IMR-90 (cell line): ENCODE results near the gene HSPB9. TPM values are rescaled to one million over a fixed set of nuclear protein-coding genes. Genes with fewer than 3 reads are reported as not detected.
A peak's percentile ranks its signal among the peaks of the same experiment; 100 is the strongest.

ENCODE experiments used
- ATAC-seq: fragments of 200-7000 bp; cut with Tn5 transposase; 2 replicates; pipeline ENCODE4 v1.9.1; 2020; ENCODE audit warnings: low read depth, mild to moderate bottlenecking, moderate library complexity
- BruUV-seq: library from RNA; stranded (reverse); fragments of 400-500 nt; replicated peaks from 2 replicates; lab custom pipeline; 2021; lab: Mats Ljungman, UMichigan
- CTCF ChIA-PET: fragments of 300-600 bp; formaldehyde crosslinking; extraction: SDS; loops from one replicate; lab custom pipeline; 2021; ENCODE audit warnings: antibody characterized with exemption; lab: Yijun Ruan, JAX
- POLR2A ChIA-PET: fragments of 300-600 bp; sonication (Branson Sonifier 250); formaldehyde crosslinking; loops from one replicate; lab custom pipeline; 2022; ENCODE audit warnings: antibody characterized with exemption; ENCODE audit not compliant: unreplicated experiment; lab: Charles Lee
- DNase-seq: peaks from one replicate; pipeline ENCODE4 v3.0.0; 2013
- H2AFZ ChIP-seq: replicated peaks from 2 replicates; pipeline ENCODE3; 2013; ENCODE audit warnings: low read length, mild to moderate bottlenecking; ENCODE audit not compliant: poor library complexity
- H2AK5ac ChIP-seq: 2 replicates; pipeline ENCODE4 v1.6.1; 2013; ENCODE audit warnings: low read depth, low read length, inconsistent platforms
- H2AK9ac ChIP-seq: replicated peaks from 2 replicates; pipeline ENCODE3; 2013; ENCODE audit warnings: mild to moderate bottlenecking, low read depth, low read length, moderate library complexity; ENCODE audit not compliant: poor library complexity
- H2BK120ac ChIP-seq: 2 replicates; pipeline ENCODE4 v1.6.1; 2013; ENCODE audit warnings: low read depth, low read length, inconsistent platforms
- H2BK15ac ChIP-seq: 3 replicates; pipeline ENCODE4 v1.6.1; 2013; ENCODE audit warnings: low read depth, low read length, inconsistent platforms
- H2BK20ac ChIP-seq: 2 replicates; pipeline ENCODE4 v1.6.1; 2013; ENCODE audit warnings: low read depth, mild to moderate bottlenecking, inconsistent platforms, low read length, moderate library complexity
- H2BK5ac ChIP-seq: 2 replicates; pipeline ENCODE4 v1.6.1; 2013; ENCODE audit warnings: mild to moderate bottlenecking, low read depth, low read length, inconsistent platforms; ENCODE audit not compliant: poor library complexity, severe bottlenecking
- H3K14ac ChIP-seq: replicated peaks from 2 replicates; pipeline ENCODE4 v1.6.1; 2013; ENCODE audit warnings: low read depth, low read length, inconsistent platforms
- H3K18ac ChIP-seq: 2 replicates; pipeline ENCODE4 v1.6.1; 2013; ENCODE audit warnings: low read depth, low read length, control low read depth
- H3K23ac ChIP-seq: 2 replicates; pipeline ENCODE4 v1.6.1; 2013; ENCODE audit warnings: low read depth, low read length, inconsistent platforms
- H3K27ac ChIP-seq: 2 replicates; pipeline ENCODE4 v1.5.1; 2013; ENCODE audit warnings: mild to moderate bottlenecking, control low read depth, low read length; ENCODE audit not compliant: insufficient read depth
- H3K27me3 ChIP-seq: 2 replicates; pipeline ENCODE4 v1.6.1; 2013; ENCODE audit warnings: low read length; ENCODE audit not compliant: control insufficient read depth, insufficient read depth
- H3K36me3 ChIP-seq: 2 replicates; pipeline ENCODE4 v1.6.1; 2013; ENCODE audit warnings: low read length, mixed read lengths; ENCODE audit not compliant: control insufficient read depth, insufficient read depth
- H3K4ac ChIP-seq: 2 replicates; pipeline ENCODE4 v1.6.1; 2013; ENCODE audit warnings: low read depth, low read length, inconsistent platforms
- H3K4me1 ChIP-seq: 2 replicates; pipeline ENCODE4 v1.6.1; 2013; ENCODE audit warnings: low read length, mixed read lengths; ENCODE audit not compliant: control insufficient read depth, insufficient read depth
- H3K4me2 ChIP-seq: 2 replicates; pipeline ENCODE4 v1.6.1; 2013; ENCODE audit warnings: low read depth, mild to moderate bottlenecking, control low read depth, low read length, moderate library complexity
- H3K4me3 ChIP-seq: 2 replicates; pipeline ENCODE4 v1.5.1; 2013; ENCODE audit warnings: low read depth, mild to moderate bottlenecking, control low read depth, low read length, moderate library complexity; ENCODE audit not compliant: insufficient read depth
- H3K56ac ChIP-seq: 2 replicates; pipeline ENCODE4 v1.6.1; 2013; ENCODE audit warnings: low read length, inconsistent platforms; ENCODE audit not compliant: insufficient read depth; ENCODE audit errors: extremely low read depth
- H3K79me1 ChIP-seq, 2 experiments: 2 replicates each; pipeline ENCODE4 v1.6.1; 2013; ENCODE audit warnings: low read length in 2 of 2, inconsistent platforms in 1 of 2, low read depth in 1 of 2
- H3K9ac ChIP-seq: 2 replicates; pipeline ENCODE4 v1.6.1; 2013; ENCODE audit warnings: low read depth, low read length, control low read depth
- H3K9me1 ChIP-seq: 2 replicates; pipeline ENCODE4 v1.6.1; 2013; ENCODE audit warnings: low read length, inconsistent platforms; ENCODE audit not compliant: insufficient read depth
- H3K9me3 ChIP-seq: 2 replicates; pipeline ENCODE4 v1.6.1; 2013; ENCODE audit warnings: low read length; ENCODE audit not compliant: control insufficient read depth, insufficient read depth
- H4K20me1 ChIP-seq: 2 replicates; pipeline ENCODE4 v1.6.1; 2013; ENCODE audit warnings: low read length, inconsistent platforms; ENCODE audit not compliant: insufficient read depth
- H4K5ac ChIP-seq: 2 replicates; pipeline ENCODE4 v1.6.1; 2013; ENCODE audit warnings: mild to moderate bottlenecking, low read depth, low read length, control low read depth
- H4K8ac ChIP-seq, 2 experiments: 2 replicates each; pipeline ENCODE4 v1.6.1; 2013; ENCODE audit warnings: low read depth in 2 of 2, low read length in 2 of 2, control low read depth in 1 of 2, inconsistent platforms in 1 of 2
- H4K91ac ChIP-seq: 2 replicates; pipeline ENCODE4 v1.6.1; 2013; ENCODE audit warnings: low read depth, low read length, inconsistent platforms; ENCODE audit not compliant: insufficient read depth
- BHLHE40 ChIP-seq: fragments of 150-350 bp; IDR thresholded peaks from 2 replicates; pipeline ENCODE4 v1.6.1; 2016; ENCODE audit warnings: mild to moderate bottlenecking, low read depth, low read length
- CEBPB ChIP-seq: IDR thresholded peaks from 2 replicates; pipeline ENCODE4 v1.6.1; 2012; ENCODE audit warnings: low read depth, low read length, improper control_type of control experiment
- CHD1 ChIP-seq: IDR thresholded peaks from 2 replicates; pipeline ENCODE4 v1.6.1; 2012; ENCODE audit warnings: low read depth, low read length, improper control_type of control experiment
- FOS ChIP-seq: fragments of 150-350 bp; IDR thresholded peaks from 2 replicates; pipeline ENCODE4 v1.6.1; 2016; ENCODE audit warnings: low read depth, low read length
- MAFK ChIP-seq: IDR thresholded peaks from 2 replicates; pipeline ENCODE4 v1.6.1; 2012; ENCODE audit warnings: low read depth, low read length, improper control_type of control experiment
- MAZ ChIP-seq: IDR thresholded peaks from 2 replicates; pipeline ENCODE4 v1.6.1; 2012; ENCODE audit warnings: low read depth, mild to moderate bottlenecking, low read length, improper control_type of control experiment, moderate library complexity, borderline replicate concordance
- MXI1 ChIP-seq: IDR thresholded peaks from 2 replicates; pipeline ENCODE4 v1.6.1; 2012; ENCODE audit warnings: low read depth, mild to moderate bottlenecking, low read length, moderate library complexity, borderline replicate concordance
- NFE2L2 ChIP-seq: fragments of 150-350 bp; IDR thresholded peaks from 2 replicates; pipeline ENCODE4 v1.6.1; 2016; ENCODE audit warnings: low read depth, mild to moderate bottlenecking, low read length
- POLR2A ChIP-seq: IDR thresholded peaks from 2 replicates; pipeline ENCODE4 v1.6.1; 2012; ENCODE audit warnings: mild to moderate bottlenecking, low read depth, low read length
- RAD21 ChIP-seq: IDR thresholded peaks from 2 replicates; pipeline ENCODE4 v1.6.1; 2012; ENCODE audit warnings: low read length, improper control_type of control experiment
- RCOR1 ChIP-seq: IDR thresholded peaks from 2 replicates; pipeline ENCODE4 v1.6.1; 2012; ENCODE audit warnings: mild to moderate bottlenecking, low read length, improper control_type of control experiment; ENCODE audit not compliant: insufficient replicate concordance
- RFX5 ChIP-seq: IDR thresholded peaks from 2 replicates; pipeline ENCODE4 v1.8.0; 2012; ENCODE audit warnings: low read depth, mild to moderate bottlenecking, low read length, moderate library complexity
- SMC3 ChIP-seq: fragments of 150-350 bp; IDR thresholded peaks from 2 replicates; pipeline ENCODE4 v1.6.1; 2016; ENCODE audit warnings: low read depth, mild to moderate bottlenecking, antibody characterized with exemption, low read length, moderate library complexity
- WGBS, 2 experiments: methylation state at CpG; one replicate each; pipeline versions ENCODE4 v1.1.5 to v1.1.7; 2013; ENCODE audit warnings: missing lambda C conversion rate in 2 of 2; ENCODE audit not compliant: insufficient read length in 1 of 2; ENCODE audit errors: extremely low coverage in 2 of 2; 5-methylcytosine and 5-hydroxymethylcytosine counted together
- dilution Hi-C: fragments of 300-500 bp; cut with HindIII; formaldehyde crosslinking; loops from one replicate; pipeline ENCODE4 v1.14.3; 2018; ENCODE audit warnings: low sequenced_read_pairs; ENCODE audit not compliant: unreplicated experiment
- in situ Hi-C: fragments of 300-500 bp; cut with MboI; formaldehyde crosslinking; loops from 3 replicates; pipeline ENCODE4 v1.14.3; 2019; ENCODE audit warnings: low sequenced_read_pairs, inconsistent platforms, mixed read lengths
- intact Hi-C: fragments of 100-400 bp; cut with micrococcal nuclease; formaldehyde crosslinking; loops from 2 replicates; pipeline ENCODE4 v1.10.0; 2022
- polyA plus RNA-seq, 3 experiments: library from polyadenylated mRNA; depleted of rRNA; stranded (reverse); fragments of >200 nt; gene quantifications; 2 replicates each; pipeline ENCODE4 v1.2.3, GENCODE V29; 2012; ENCODE audit warnings: low replicate concordance in 1 of 3
- total RNA-seq: library from RNA; depleted of rRNA; stranded (reverse); fragments of >200 nt; gene quantifications from 2 replicates; pipeline ENCODE4 v1.2.3, GENCODE V29; 2012
- TF ChIP-seq, protein P1 (sequence below): conservative IDR thresholded peaks from 2 replicates; pipeline ENCODE4 v1.5.1; 2012; ENCODE audit warnings: mild to moderate bottlenecking, low read depth, low read length, improper control_type of control experiment
- TF ChIP-seq, protein P2 (sequence below): fragments of 150-350 bp; IDR thresholded peaks from 2 replicates; pipeline ENCODE4 v1.6.1; 2016; ENCODE audit warnings: low read depth, mild to moderate bottlenecking, low read length, moderate library complexity, borderline replicate concordance
- TF ChIP-seq, protein P3 (sequence below): fragments of 150-350 bp; IDR thresholded peaks from 2 replicates; pipeline ENCODE4 v1.6.1; 2017; ENCODE audit warnings: mild to moderate bottlenecking, antibody characterized with exemption, low read length, low read depth

The HSPB9 gene
- total and polyA plus RNA-seq, 2 of the 4 experiments (the other 2 are of a cell fraction), result not detected

DNA sequence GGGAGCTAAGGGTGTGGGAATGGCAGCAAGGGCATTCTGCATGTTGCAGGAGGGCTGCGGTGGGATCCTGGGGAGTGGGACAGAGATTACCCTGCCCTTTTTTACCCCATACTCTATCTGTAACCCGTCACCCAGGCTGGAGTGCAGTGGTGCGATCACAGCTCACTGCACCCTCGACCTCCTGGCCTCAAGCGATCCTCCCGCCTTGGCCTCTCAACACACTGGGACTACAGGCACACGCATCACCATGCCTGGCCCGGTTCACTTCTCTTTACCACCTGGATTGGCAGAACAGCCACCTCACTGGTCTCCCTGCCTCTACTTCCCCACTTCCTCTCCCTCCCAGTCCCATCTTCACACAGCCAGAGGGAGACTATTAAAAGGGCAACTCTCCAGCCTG lies 33.9 kb upstream of the HSPB9 start:
- H3K4me1 ChIP-seq, result no peaks in the 10 kb centered on the region
- intact Hi-C loops (no loop called here), in situ Hi-C loops (no loop called here), dilution Hi-C loops (no loop called here)
- TF ChIP-seq MAFK (no peak), NFE2L2 (no peak), CHD1 (no peak), RAD21 (no peak), RFX5 (no peak), RCOR1 (no peak), MXI1 (no peak), CEBPB (no peak), BHLHE40 (no peak), SMC3 (no peak), MAZ (no peak), FOS (no peak), POLR2A (no peak)
- TF ChIP-seq, protein P1, sequence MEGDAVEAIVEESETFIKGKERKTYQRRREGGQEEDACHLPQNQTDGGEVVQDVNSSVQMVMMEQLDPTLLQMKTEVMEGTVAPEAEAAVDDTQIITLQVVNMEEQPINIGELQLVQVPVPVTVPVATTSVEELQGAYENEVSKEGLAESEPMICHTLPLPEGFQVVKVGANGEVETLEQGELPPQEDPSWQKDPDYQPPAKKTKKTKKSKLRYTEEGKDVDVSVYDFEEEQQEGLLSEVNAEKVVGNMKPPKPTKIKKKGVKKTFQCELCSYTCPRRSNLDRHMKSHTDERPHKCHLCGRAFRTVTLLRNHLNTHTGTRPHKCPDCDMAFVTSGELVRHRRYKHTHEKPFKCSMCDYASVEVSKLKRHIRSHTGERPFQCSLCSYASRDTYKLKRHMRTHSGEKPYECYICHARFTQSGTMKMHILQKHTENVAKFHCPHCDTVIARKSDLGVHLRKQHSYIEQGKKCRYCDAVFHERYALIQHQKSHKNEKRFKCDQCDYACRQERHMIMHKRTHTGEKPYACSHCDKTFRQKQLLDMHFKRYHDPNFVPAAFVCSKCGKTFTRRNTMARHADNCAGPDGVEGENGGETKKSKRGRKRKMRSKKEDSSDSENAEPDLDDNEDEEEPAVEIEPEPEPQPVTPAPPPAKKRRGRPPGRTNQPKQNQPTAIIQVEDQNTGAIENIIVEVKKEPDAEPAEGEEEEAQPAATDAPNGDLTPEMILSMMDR, result no peak
- TF ChIP-seq, protein P2, sequence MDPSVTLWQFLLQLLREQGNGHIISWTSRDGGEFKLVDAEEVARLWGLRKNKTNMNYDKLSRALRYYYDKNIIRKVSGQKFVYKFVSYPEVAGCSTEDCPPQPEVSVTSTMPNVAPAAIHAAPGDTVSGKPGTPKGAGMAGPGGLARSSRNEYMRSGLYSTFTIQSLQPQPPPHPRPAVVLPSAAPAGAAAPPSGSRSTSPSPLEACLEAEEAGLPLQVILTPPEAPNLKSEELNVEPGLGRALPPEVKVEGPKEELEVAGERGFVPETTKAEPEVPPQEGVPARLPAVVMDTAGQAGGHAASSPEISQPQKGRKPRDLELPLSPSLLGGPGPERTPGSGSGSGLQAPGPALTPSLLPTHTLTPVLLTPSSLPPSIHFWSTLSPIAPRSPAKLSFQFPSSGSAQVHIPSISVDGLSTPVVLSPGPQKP, result no peak
- TF ChIP-seq, protein P3, sequence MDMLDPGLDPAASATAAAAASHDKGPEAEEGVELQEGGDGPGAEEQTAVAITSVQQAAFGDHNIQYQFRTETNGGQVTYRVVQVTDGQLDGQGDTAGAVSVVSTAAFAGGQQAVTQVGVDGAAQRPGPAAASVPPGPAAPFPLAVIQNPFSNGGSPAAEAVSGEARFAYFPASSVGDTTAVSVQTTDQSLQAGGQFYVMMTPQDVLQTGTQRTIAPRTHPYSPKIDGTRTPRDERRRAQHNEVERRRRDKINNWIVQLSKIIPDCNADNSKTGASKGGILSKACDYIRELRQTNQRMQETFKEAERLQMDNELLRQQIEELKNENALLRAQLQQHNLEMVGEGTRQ, result no peak
- POLR2A ChIA-PET, result no interaction called here
- H3K4me3 ChIP-seq, result no peak overlapping the region
- no peak overlapping the region for H3K9ac ChIP-seq
- CTCF ChIA-PET, result interaction anchor here (0.7 kb wide), 1 partner anchor 66 kb away, joined by 3 read pairs; no protein-coding TSS in a partner anchor
- ATAC-seq (no peak), DNase-seq (no peak)
- no peak overlapping the region for H2BK5ac ChIP-seq
- no peak overlapping the region for H3K14ac ChIP-seq
- H3K79me1 ChIP-seq, result no peaks in the 10 kb centered on the region
- no peak overlapping the region for H2AK5ac ChIP-seq
- no peak overlapping the region for H4K91ac ChIP-seq
- H3K27ac ChIP-seq, result no peak overlapping the region
- no peaks in the 10 kb centered on the region for H3K9me1 ChIP-seq
- peaks cover 47% of the 10 kb centered on the region for H3K27me3 ChIP-seq
- no peaks in the 10 kb centered on the region for H3K36me3 ChIP-seq
- H2AFZ ChIP-seq, result peak overlapping the region; percentile 21
- peak overlapping the region; percentile 24 for H2AK9ac ChIP-seq
- no peak overlapping the region for H3K23ac ChIP-seq
- H4K8ac ChIP-seq, result no peak overlapping the region
- no peak overlapping the region for H3K56ac ChIP-seq
- no peaks in the 10 kb centered on the region for H4K20me1 ChIP-seq
- H2BK15ac ChIP-seq, result no peak overlapping the region
- H3K18ac ChIP-seq, result no peak overlapping the region
- WGBS, 2 experiments, result 73% methylated on average over 3 of the region's 8 CpGs; no CpG with 5 or more reads in 1 of the 2 experiments
- no peak overlapping the region for H2BK120ac ChIP-seq
- BruUV-seq, result no TSS peak
- no peak overlapping the region for H3K4me2 ChIP-seq
- no peak overlapping the region for H4K5ac ChIP-seq
- no peak overlapping the region for H3K4ac ChIP-seq
- H2BK20ac ChIP-seq, result no peak overlapping the region
- H3K9me3 ChIP-seq, result no peaks in the 10 kb centered on the region
